Sigmoid colon (tissue), 7 donors: ENCODE results near the gene HECW1. TPM values are rescaled to one million over a fixed set of nuclear protein-coding genes. Genes with fewer than 3 reads are reported as not detected.
"Not testable (repeated sequence)": the region's sequence is repeated elsewhere in the genome, so short reads cannot be mapped to it uniquely, and the experiment has no call there.

ENCODE experiments used
- DNase-seq: peaks from one replicate; pipeline ENCODE4 v3.0.0-alpha.2; 2019
- H3K27ac ChIP-seq, 4 donors: fragments of 200-600 bp; sonication (generic); one replicate each; pipeline ENCODE4 v1.5.1; 2016 to 2019; ENCODE audit warnings: mild to moderate bottlenecking in 1 of 4
- H3K27me3 ChIP-seq, 3 donors: fragments of 200-600 bp; sonication (generic); one replicate each; pipeline ENCODE4 v1.5.1; 2019; ENCODE audit warnings: mild to moderate bottlenecking in 1 of 3
- H3K36me3 ChIP-seq, 4 donors: fragments of 200-600 bp; sonication (generic); one replicate each; pipeline ENCODE4 v1.5.1; 2016 to 2019
- H3K4me1 ChIP-seq, 4 donors: fragments of 200-600 bp; sonication (generic); one replicate each; pipeline ENCODE4 v1.5.1; 2017 to 2019
- H3K4me3 ChIP-seq, 4 donors: fragments of 200-600 bp; sonication (generic); one replicate each; pipeline ENCODE4 v1.5.1; 2017 to 2019; ENCODE audit warnings: mild to moderate bottlenecking in 2 of 4, moderate library complexity in 1 of 4
- H3K9me3 ChIP-seq, 4 donors: fragments of 200-600 bp in 3 of 4; sonication (generic) in 3 of 4; one replicate each; pipeline versions ENCODE4 v1.5.1 to v1.6.1; 2013 to 2019
- EP300 ChIP-seq, 4 donors: sonication (generic); formaldehyde crosslinking; IDR thresholded peaks; one replicate each; pipeline ENCODE4 v1.6.1; 2017; ENCODE audit warnings: antibody characterized with exemption in 4 of 4
- POLR2A ChIP-seq, 2 donors: fragments of 450-650 bp; IDR thresholded peaks; one replicate each; pipeline ENCODE4 v1.6.1; 2016; ENCODE audit warnings: antibody characterized with exemption in 2 of 2, mild to moderate bottlenecking in 2 of 2, moderate library complexity in 2 of 2
- POLR2AphosphoS5 ChIP-seq, 4 donors: sonication (generic); formaldehyde crosslinking; IDR thresholded peaks; one replicate each; pipeline ENCODE4 v1.6.1; 2017; ENCODE audit warnings: antibody characterized with exemption in 4 of 4
- WGBS, 2 donors: extraction: QIAGEN DNeasy Blood & Tissue Kit; methylation state at CpG; one replicate each; pipeline ENCODE4 v1.1.7; 2013; 5-methylcytosine and 5-hydroxymethylcytosine counted together
- intact Hi-C: fragments of 100-400 bp; cut with DNase I; formaldehyde crosslinking; loops from one replicate; pipeline ENCODE4 v1.15.1; 2023
- polyA plus RNA-seq, 3 donors: library from polyadenylated mRNA; stranded (reverse); fragments of 200-250 nt; gene quantifications; one replicate each; pipeline ENCODE4 v1.2.3, GENCODE V29; 2013
- total RNA-seq, 4 donors: library from RNA; depleted of rRNA; stranded (reverse); fragments of >200 nt; gene quantifications; one replicate each; pipeline ENCODE4 v1.1.0, GENCODE V29; 2016
- TF ChIP-seq, protein P1 (sequence below), 4 experiments: fragments of 450-650 bp in 3 of 4; fragments of 200-600 bp in 1 of 4; IDR thresholded peaks; one replicate each; pipeline ENCODE4 v1.5.1; 2016 to 2019; ENCODE audit warnings: antibody characterized with exemption in 4 of 4, mild to moderate bottlenecking in 3 of 4, moderate library complexity in 2 of 4
- donor health status: healthy with polysubstance abuse.
- donor health status: Bipolar disorder and iron deficiency.
- donor health status: healthy.

The HECW1 gene
- total and polyA plus RNA-seq, 7 donors, result 0.33 to 7.8 (median 1.2) TPM

DNA sequence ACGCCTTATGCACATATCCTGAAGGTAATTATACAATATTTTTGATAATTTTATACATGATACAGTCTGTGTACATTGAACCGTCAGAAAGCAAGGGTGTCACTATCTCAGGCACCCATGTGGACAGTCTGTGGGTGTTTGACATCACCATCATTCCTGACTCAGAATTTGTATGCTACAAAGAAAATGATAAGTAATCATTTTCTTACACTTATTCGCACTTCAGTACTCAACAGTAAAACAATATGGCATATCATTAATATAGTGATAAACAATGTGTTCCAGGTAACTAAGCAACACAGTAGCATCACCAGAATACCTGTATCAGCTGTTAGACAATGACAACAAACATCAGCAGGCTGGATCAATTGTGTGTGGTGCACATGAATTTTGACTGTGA, 17.9 kb downstream of the HECW1 start:
- Histone ChIP-seq H3K27ac (no peak overlapping the region), H3K4me1 (no peaks in the 10 kb centered on the region), H3K36me3 (no peaks in the 10 kb centered on the region), H3K4me3 (no peak overlapping the region), H3K27me3 (no peaks in the 10 kb centered on the region), H3K9me3 (no peaks in the 10 kb centered on the region)
- DNase-seq, result no peak
- intact Hi-C loops, result no loop called here
- 81 to 88% methylated on average over 3 of the region's 3 CpGs for WGBS, 2 donors
- TF ChIP-seq, protein P1, sequence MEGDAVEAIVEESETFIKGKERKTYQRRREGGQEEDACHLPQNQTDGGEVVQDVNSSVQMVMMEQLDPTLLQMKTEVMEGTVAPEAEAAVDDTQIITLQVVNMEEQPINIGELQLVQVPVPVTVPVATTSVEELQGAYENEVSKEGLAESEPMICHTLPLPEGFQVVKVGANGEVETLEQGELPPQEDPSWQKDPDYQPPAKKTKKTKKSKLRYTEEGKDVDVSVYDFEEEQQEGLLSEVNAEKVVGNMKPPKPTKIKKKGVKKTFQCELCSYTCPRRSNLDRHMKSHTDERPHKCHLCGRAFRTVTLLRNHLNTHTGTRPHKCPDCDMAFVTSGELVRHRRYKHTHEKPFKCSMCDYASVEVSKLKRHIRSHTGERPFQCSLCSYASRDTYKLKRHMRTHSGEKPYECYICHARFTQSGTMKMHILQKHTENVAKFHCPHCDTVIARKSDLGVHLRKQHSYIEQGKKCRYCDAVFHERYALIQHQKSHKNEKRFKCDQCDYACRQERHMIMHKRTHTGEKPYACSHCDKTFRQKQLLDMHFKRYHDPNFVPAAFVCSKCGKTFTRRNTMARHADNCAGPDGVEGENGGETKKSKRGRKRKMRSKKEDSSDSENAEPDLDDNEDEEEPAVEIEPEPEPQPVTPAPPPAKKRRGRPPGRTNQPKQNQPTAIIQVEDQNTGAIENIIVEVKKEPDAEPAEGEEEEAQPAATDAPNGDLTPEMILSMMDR (IDR thresholded peaks at IDR 0.05), result no peak
- TF ChIP-seq POLR2AphosphoS5 (IDR thresholded peaks at IDR 0.05) (no peak), EP300 (IDR thresholded peaks at IDR 0.05) (no peak), POLR2A (IDR thresholded peaks at IDR 0.05) (no peak)

DNA sequence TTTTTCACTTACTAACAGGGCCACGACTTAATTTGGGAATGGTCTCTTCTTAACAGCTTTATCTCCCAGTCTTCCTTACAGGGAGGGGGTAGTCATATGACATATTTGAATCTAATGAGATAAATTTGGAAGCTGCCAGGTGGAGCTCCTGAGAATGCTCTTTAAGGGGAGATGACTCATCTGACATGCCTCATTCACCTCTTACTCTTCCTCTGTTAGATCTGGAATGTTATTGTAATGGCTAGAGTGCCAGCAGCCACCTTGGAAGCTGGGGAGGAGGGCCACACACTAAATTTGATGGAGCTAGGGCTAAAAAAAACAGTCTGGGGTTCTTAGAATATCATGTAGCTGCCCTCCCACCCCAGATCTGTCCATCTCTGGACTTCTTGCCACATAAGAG, 22.7 kb downstream of the HECW1 start:
- Histone ChIP-seq H3K9me3 (no peaks in the 10 kb centered on the region), H3K36me3 (no peaks in the 10 kb centered on the region), H3K27ac (no peak overlapping the region), H3K4me1 (no peaks in the 10 kb centered on the region), H3K27me3 (no peaks in the 10 kb centered on the region), H3K4me3 (no peak overlapping the region)
- intact Hi-C loops, result no loop called here
- DNase-seq, result no peak
- no peak for TF ChIP-seq POLR2A (IDR thresholded peaks at IDR 0.05)
- no peak for TF ChIP-seq EP300 (IDR thresholded peaks at IDR 0.05)
- no peak for TF ChIP-seq POLR2AphosphoS5 (IDR thresholded peaks at IDR 0.05)
- TF ChIP-seq, protein P1 (IDR thresholded peaks at IDR 0.05), result no peak
- WGBS, 2 donors, result 76 to 82% methylated on average over 1 of the region's 1 CpG

DNA sequence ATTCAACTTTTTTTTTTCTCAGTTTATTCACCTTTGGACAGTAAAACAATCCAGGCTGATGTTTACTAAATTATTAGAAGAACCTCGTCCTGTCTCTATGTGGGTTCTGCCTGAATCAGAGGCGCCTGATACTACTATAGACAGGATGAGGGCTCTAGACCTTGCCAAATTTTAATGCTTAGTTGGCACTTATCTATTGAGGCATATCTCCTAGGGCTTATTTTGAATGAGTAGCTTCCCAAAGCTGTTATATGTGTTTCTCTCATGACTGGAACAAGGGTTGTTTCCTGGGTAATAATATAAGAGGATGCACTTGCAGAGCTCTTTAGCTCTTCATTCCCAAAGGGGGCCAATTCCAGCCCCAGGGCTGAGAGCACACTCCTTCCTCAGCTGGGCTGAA, 23.6 kb downstream of the HECW1 start:
- Histone ChIP-seq H3K9me3 (no peaks in the 10 kb centered on the region), H3K27ac (no peak overlapping the region), H3K27me3 (no peaks in the 10 kb centered on the region), H3K4me1 (no peaks in the 10 kb centered on the region), H3K36me3 (no peaks in the 10 kb centered on the region), H3K4me3 (no peak overlapping the region)
- 52 to 80% methylated on average over 2 of the region's 2 CpGs for WGBS, 2 donors
- TF ChIP-seq, protein P1 (IDR thresholded peaks at IDR 0.05), result no peak
- TF ChIP-seq POLR2AphosphoS5 (IDR thresholded peaks at IDR 0.05), result no peak
- intact Hi-C loops, result no loop called here
- DNase-seq, result no peak

DNA sequence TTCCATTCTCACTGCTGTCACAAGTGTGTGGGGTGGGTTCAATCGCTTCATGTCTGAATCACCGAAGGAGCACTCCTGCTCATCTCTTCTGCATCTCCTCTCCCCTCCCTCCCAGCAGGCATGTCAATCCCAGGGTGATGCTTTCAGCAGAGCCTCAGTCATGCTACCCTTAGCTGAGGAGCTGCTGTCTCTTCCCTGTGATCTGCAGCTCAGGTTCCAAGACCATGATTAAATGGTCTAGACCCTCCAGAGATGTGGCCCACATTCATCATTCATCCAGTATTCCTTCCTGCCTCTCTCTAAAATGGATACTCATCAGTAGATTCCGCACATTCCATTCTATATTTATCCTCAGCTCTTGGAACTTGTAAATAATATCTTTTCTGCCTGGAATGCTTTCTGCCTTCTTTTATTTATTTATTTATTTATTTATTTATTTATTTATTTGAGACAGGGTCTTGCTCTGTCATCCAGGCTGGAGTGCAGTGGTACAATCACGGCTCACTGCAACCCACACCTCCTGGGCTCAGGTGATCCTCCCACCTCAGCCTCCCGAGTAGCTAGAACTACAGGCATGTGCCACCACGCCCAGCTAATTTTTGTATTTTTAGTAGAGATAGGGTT, 24.8 kb downstream of the HECW1 start:
- DNase-seq, H3K27ac ChIP-seq, intact Hi-C loops, H3K9me3 ChIP-seq, H3K27me3 ChIP-seq, H3K36me3 ChIP-seq, H3K4me3 ChIP-seq, H3K4me1 ChIP-seq: not testable (repeated sequence)
- WGBS, 2 donors, result 88 to 92% methylated on average over 6 of the region's 6 CpGs

DNA sequence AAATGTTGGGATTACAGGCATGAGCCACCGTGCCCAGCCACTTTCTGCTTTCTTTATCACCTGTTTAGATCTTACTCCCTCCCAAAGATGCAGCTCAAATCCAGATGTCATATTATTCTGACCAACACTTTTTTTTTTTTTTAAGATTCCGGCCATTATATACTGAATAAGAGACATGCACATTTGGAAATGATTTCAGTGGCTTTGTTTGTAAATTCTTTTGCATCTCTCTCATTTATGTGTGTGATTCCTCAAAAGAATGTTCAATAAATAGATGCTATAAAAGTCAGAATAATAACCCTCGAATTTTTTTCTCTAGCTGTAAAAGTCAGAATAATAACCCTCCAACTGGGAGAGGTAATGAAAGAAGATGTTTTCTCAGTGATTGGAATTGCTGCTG, 25.4 kb downstream of the HECW1 start:
- TF ChIP-seq EP300 (IDR thresholded peaks at IDR 0.05) (no peak), POLR2A (IDR thresholded peaks at IDR 0.05) (no peak), POLR2AphosphoS5 (IDR thresholded peaks at IDR 0.05) (no peak)
- TF ChIP-seq, protein P1 (IDR thresholded peaks at IDR 0.05), result no peak
- no peak overlapping the region for H3K27ac ChIP-seq
- no peaks in the 10 kb centered on the region for H3K9me3 ChIP-seq
- H3K27me3 ChIP-seq, result no peaks in the 10 kb centered on the region
- WGBS, 2 donors, result 62 to 75% methylated on average over 3 of the region's 3 CpGs
- no peak for DNase-seq
- H3K4me3 ChIP-seq, result no peak overlapping the region
- no peaks in the 10 kb centered on the region for H3K4me1 ChIP-seq
- no peaks in the 10 kb centered on the region for H3K36me3 ChIP-seq
- intact Hi-C loops, result no loop called here
